Measurements from ENCODE around the gene CERK. TPM values are rescaled to one million over a fixed set of nuclear protein-coding genes. Genes with fewer than 3 reads are reported as not detected.
"Not testable (repeated sequence)": the region's sequence is repeated elsewhere in the genome, so short reads cannot be mapped to it uniquely, and the experiment has no call there.

CERK gene
- 100 to 1,000 TPM in 1 of 2 donors, 10 to 100 TPM in 1; 90.7 to 124 TPM for total RNA-seq

- Mint-ChIP-seq H3K4me3 (peak within 1 kb of the TSS; percentile 95), H3K9me3 (no peaks in the 10 kb centered on the region), H3K27ac (peak within 1 kb of the TSS; percentile 94), H3K27me3 (no peaks in the 10 kb centered on the region), H3K36me3 (ENCODE audit: low read depth) (peaks cover 47% of the 10 kb centered on the region), H3K4me1 (peaks cover 14% of the 10 kb centered on the region)
- ATAC-seq (replicated peaks) = peak; percentile 30
Measured at GRCh38 chr22:46737976-46738646, at the start of gene CERK. Gene CERK (minus strand): TSS chr22:46738252. CDS start chr22:46738148, 104 bp downstream.

- Mint-ChIP-seq H3K9me3 (no peaks in the 10 kb centered on the region), H3K27ac (no peak overlapping the region), H3K36me3 (ENCODE audit: low read depth) (peaks cover 95% of the 10 kb centered on the region), H3K4me3 (no peak overlapping the region), H3K27me3 (no peaks in the 10 kb centered on the region), H3K4me1 (peaks cover 46% of the 10 kb centered on the region)
- ATAC-seq (replicated peaks) = no peak
Measured at GRCh38 chr22:46783721-46784120, 45.7 kb upstream of the CERK start.

- peak overlapping the region; percentile 30 for H3K27ac Mint-ChIP-seq
- peaks cover 42% of the 10 kb centered on the region for H3K4me1 Mint-ChIP-seq
- H3K36me3 Mint-ChIP-seq (ENCODE audit: low read depth) = peaks cover 95% of the 10 kb centered on the region
- H3K4me3 Mint-ChIP-seq; H3K9me3 Mint-ChIP-seq; H3K27me3 Mint-ChIP-seq; ATAC-seq (replicated peaks): not testable (repeated sequence)
Measured at GRCh38 chr22:46782200-46782599, 44.1 kb upstream of the CERK start.

GRCh38 chr22:46781291-46781690, 43.2 kb upstream of the CERK start:
- H3K4me3 Mint-ChIP-seq = no peak overlapping the region
- H3K9me3 Mint-ChIP-seq = no peaks in the 10 kb centered on the region
- peaks cover 95% of the 10 kb centered on the region for H3K36me3 Mint-ChIP-seq (ENCODE audit: low read depth)
- H3K27me3 Mint-ChIP-seq = no peaks in the 10 kb centered on the region
- no peak for ATAC-seq (replicated peaks)
- H3K27ac Mint-ChIP-seq = peak overlapping the region; percentile 30
- H3K4me1 Mint-ChIP-seq = peaks cover 45% of the 10 kb centered on the region

GRCh38 chr22:46780453-46780852, 42.4 kb upstream of the CERK start:
- H3K27ac Mint-ChIP-seq = no peak overlapping the region
- no peaks in the 10 kb centered on the region for H3K9me3 Mint-ChIP-seq
- no peak for ATAC-seq (replicated peaks)
- no peaks in the 10 kb centered on the region for H3K27me3 Mint-ChIP-seq
- no peak overlapping the region for H3K4me3 Mint-ChIP-seq
- peaks cover 54% of the 10 kb centered on the region for H3K4me1 Mint-ChIP-seq
- H3K36me3 Mint-ChIP-seq (ENCODE audit: low read depth) = peaks cover 95% of the 10 kb centered on the region

GRCh38 chr22:46779651-46780050, 41.6 kb upstream of the CERK start:
- Mint-ChIP-seq H3K27ac (no peak overlapping the region), H3K4me1 (peaks cover 55% of the 10 kb centered on the region), H3K9me3 (no peaks in the 10 kb centered on the region), H3K27me3 (no peaks in the 10 kb centered on the region), H3K4me3 (no peak overlapping the region), H3K36me3 (ENCODE audit: low read depth) (peaks cover 95% of the 10 kb centered on the region)
- ATAC-seq (replicated peaks) = no peak

- H3K4me3 Mint-ChIP-seq = peak overlapping the region; percentile 81
- no peaks in the 10 kb centered on the region for H3K27me3 Mint-ChIP-seq
- H3K4me1 Mint-ChIP-seq = peaks cover 54% of the 10 kb centered on the region
- no peaks in the 10 kb centered on the region for H3K9me3 Mint-ChIP-seq
- no peak for ATAC-seq (replicated peaks)
- no peak overlapping the region for H3K27ac Mint-ChIP-seq
- H3K36me3 Mint-ChIP-seq (ENCODE audit: low read depth) = peaks cover 97% of the 10 kb centered on the region
Measured at GRCh38 chr22:46779023-46779422, 41.0 kb upstream of the CERK start.

GRCh38 chr22:46777609-46777970, 39.5 kb upstream of the CERK start:
- no peaks in the 10 kb centered on the region for H3K9me3 Mint-ChIP-seq
- no peak for ATAC-seq (replicated peaks)
- H3K27me3 Mint-ChIP-seq = no peaks in the 10 kb centered on the region
- peaks cover 99% of the 10 kb centered on the region for H3K36me3 Mint-ChIP-seq (ENCODE audit: low read depth)
- peak overlapping the region; percentile 81 for H3K4me3 Mint-ChIP-seq
- peak overlapping the region; percentile 98 for H3K27ac Mint-ChIP-seq
- peaks cover 52% of the 10 kb centered on the region for H3K4me1 Mint-ChIP-seq

- no peaks in the 10 kb centered on the region for H3K9me3 Mint-ChIP-seq
- H3K27me3 Mint-ChIP-seq = no peaks in the 10 kb centered on the region
- ATAC-seq (replicated peaks) = no peak
- peaks cover 95% of the 10 kb centered on the region for H3K36me3 Mint-ChIP-seq (ENCODE audit: low read depth)
- peaks cover 46% of the 10 kb centered on the region for H3K4me1 Mint-ChIP-seq
- peak overlapping the region; percentile 81 for H3K4me3 Mint-ChIP-seq
- peak overlapping the region; percentile 98 for H3K27ac Mint-ChIP-seq
Measured at GRCh38 chr22:46776876-46777608, 39.0 kb upstream of the CERK start.

GRCh38 chr22:46775850-46776826, 38.1 kb upstream of the CERK start:
- H3K27ac Mint-ChIP-seq = peak overlapping the region; percentile 98
- peaks cover 92% of the 10 kb centered on the region for H3K36me3 Mint-ChIP-seq (ENCODE audit: low read depth)

GRCh38 chr22:46774980-46775849, 37.2 kb upstream of the CERK start:
- ATAC-seq (replicated peaks) = no peak
- peaks cover 92% of the 10 kb centered on the region for H3K36me3 Mint-ChIP-seq (ENCODE audit: low read depth)
- H3K27ac Mint-ChIP-seq = peak overlapping the region; percentile 98
- no peaks in the 10 kb centered on the region for H3K9me3 Mint-ChIP-seq
- peaks cover 53% of the 10 kb centered on the region for H3K4me1 Mint-ChIP-seq
- no peaks in the 10 kb centered on the region for H3K27me3 Mint-ChIP-seq
- H3K4me3 Mint-ChIP-seq = peak overlapping the region; percentile 81

More at GRCh38 chr22:46775850-46776826, 38.1 kb upstream of the CERK start:
- ATAC-seq (replicated peaks) = no peak
- Mint-ChIP-seq H3K27me3 (no peaks in the 10 kb centered on the region), H3K4me3 (peak overlapping the region; percentile 81), H3K9me3 (no peaks in the 10 kb centered on the region), H3K4me1 (peaks cover 46% of the 10 kb centered on the region)

- ATAC-seq (replicated peaks) = peak; percentile 8
- Mint-ChIP-seq H3K27ac (peak overlapping the region; percentile 98), H3K9me3 (no peaks in the 10 kb centered on the region), H3K36me3 (ENCODE audit: low read depth) (peaks cover 92% of the 10 kb centered on the region), H3K4me1 (peaks cover 57% of the 10 kb centered on the region), H3K27me3 (no peaks in the 10 kb centered on the region), H3K4me3 (peak overlapping the region; percentile 81)
Measured at GRCh38 chr22:46774253-46774979, 36.4 kb upstream of the CERK start.

- ATAC-seq (replicated peaks) = no peak
- peak overlapping the region; percentile 98 for H3K27ac Mint-ChIP-seq
- H3K4me1 Mint-ChIP-seq = peaks cover 57% of the 10 kb centered on the region
- H3K9me3 Mint-ChIP-seq = no peaks in the 10 kb centered on the region
- no peaks in the 10 kb centered on the region for H3K27me3 Mint-ChIP-seq
- H3K4me3 Mint-ChIP-seq = peak overlapping the region; percentile 81
- H3K36me3 Mint-ChIP-seq (ENCODE audit: low read depth) = peaks cover 93% of the 10 kb centered on the region
Measured at GRCh38 chr22:46773076-46773475, 35.0 kb upstream of the CERK start.
